UCSD-AML1 (cell line): Measurements from ENCODE around the gene SCRN2.
A peak's percentile ranks its signal among the peaks of the same experiment; 100 is the strongest.

ENCODE experiments used
- DNase-seq: peaks from one replicate; lab custom pipeline; 2025; ENCODE audit not compliant: unreplicated experiment; lab: John Stamatoyannopoulos, UW

SCRN2 gene

GRCh38 chr17:47846716-47847340, 5.8 kb upstream of the SCRN2 start:
- peak; percentile 38 for DNase-seq

GRCh38 chr17:47845716-47846075, 4.6 kb upstream of the SCRN2 start:
- no peak for DNase-seq

GRCh38 chr17:47844814-47845715, 4.0 kb upstream of the SCRN2 start:
- no peak for DNase-seq

- DNase-seq = no peak
These were observed 3.2 kb upstream of the SCRN2 start for GRCh38 chr17:47844227-47844626.

- no peak for DNase-seq
These were observed 2.3 kb upstream of the SCRN2 start for GRCh38 chr17:47843391-47843730.

GRCh38 chr17:47841488-47842291, 617 bp upstream of the SCRN2 start:
- DNase-seq = no peak

GRCh38 chr17:47840001-47840741, 902 bp downstream of the SCRN2 start:
- no peak for DNase-seq

- DNase-seq = no peak
These were observed 2.0 kb downstream of the SCRN2 start for GRCh38 chr17:47839071-47839470.

- DNase-seq = no peak
These were observed 2.4 kb downstream of the SCRN2 start for GRCh38 chr17:47838636-47839035.

GRCh38 chr17:47837401-47838039, 3.6 kb downstream of the SCRN2 start:
- no peak for DNase-seq

GRCh38 chr17:47836601-47837000, 4.5 kb downstream of the SCRN2 start:
- DNase-seq = no peak

GRCh38 chr17:47834756-47835155, 6.3 kb downstream of the SCRN2 start:
- DNase-seq = no peak

- no peak for DNase-seq
These were observed 9.1 kb downstream of the SCRN2 start for GRCh38 chr17:47831934-47832327.

GRCh38 chr17:47831003-47831933, 9.8 kb downstream of the SCRN2 start, which contains the start of the genes LRRC46 and MRPL10:
TSS of gene LRRC46 (plus strand) at chr17:47831670. CDS start at chr17:47831990, 320 bp downstream.
TSS of gene MRPL10 (minus strand) at chr17:47831541. CDS start at chr17:47831511, 30 bp downstream.
- peak; percentile 94 for DNase-seq

GRCh38 chr17:47830396-47831002, 10.6 kb downstream of the SCRN2 start:
- DNase-seq = no peak

GRCh38 chr17:47829870-47830269, 11.2 kb downstream of the SCRN2 start:
- DNase-seq = no peak

GRCh38 chr17:47823519-47823918, 17.6 kb downstream of the SCRN2 start:
- no peak for DNase-seq

- DNase-seq = no peak
These were observed 18.3 kb downstream of the SCRN2 start for GRCh38 chr17:47822785-47823184.
